ENCODE measurements around the gene GSE1. TPM values are rescaled to one million over a fixed set of nuclear protein-coding genes. Genes with fewer than 3 reads are reported as not detected.

GSE1 gene
- total and polyA plus RNA-seq, 5 experiments from 2014 or later: 1.5 to 56.2 (median 2.9) TPM

DNA sequence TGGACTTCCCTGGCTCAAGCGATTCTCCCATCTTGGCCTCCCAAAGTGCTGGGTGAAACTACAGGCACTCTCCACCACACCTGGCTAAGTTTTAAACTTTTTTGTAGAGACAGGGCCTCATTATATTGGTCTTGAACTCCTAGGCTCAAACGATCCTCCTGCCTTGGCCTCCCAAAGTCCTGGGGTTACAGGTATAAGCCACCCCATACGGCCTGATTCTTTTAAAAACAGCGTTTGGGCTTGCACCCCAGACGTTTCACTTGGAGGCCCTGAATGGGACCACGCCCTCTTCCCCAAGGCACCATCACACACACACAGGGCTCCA is 105.0 kb downstream of the GSE1 start:
- Mint-ChIP-seq H3K27me3 (peaks cover 0 to 9% (median 0%) of the 10 kb centered on the region in 5 donors), H3K36me3 (peaks cover 0 to 2% (median 0%) of the 10 kb centered on the region in 3 donors), H3K4me1 (peaks cover 3 to 23% (median 18%) of the 10 kb centered on the region in 4 donors), H3K4me3 (no peak overlapping the region), H3K27ac (peak overlapping the region in 1 of 10 donors; percentile 28), H3K9me3 (peaks cover 0 to under 1% (median 0%) of the 10 kb centered on the region in 9 donors)
- ATAC-seq (no peak), DNase-seq (no peak)
- POLR2A ChIA-PET: no interaction called here

DNA sequence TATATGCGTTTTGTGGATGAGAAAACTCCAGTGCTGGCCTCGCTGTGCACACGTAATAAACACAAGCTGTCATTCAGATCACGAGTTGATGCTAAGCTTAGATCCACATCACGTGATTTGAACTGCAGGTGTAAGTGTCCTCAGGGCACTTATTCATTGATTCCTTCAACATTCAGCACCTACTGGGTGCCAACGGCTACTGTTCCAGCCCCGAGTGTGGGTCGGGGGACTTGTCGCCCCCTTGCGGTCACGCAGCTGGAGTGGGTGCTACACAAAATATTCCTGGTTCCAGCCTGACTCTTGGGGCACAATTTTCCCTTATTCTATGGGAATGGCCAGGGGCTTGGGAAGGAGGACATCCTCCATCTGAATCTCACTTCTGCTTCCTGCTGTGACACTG is 105.6 kb downstream of the GSE1 start:
- ATAC-seq (no peak), DNase-seq (no peak)
- Mint-ChIP-seq H3K4me1 (peaks cover 3 to 23% (median 18%) of the 10 kb centered on the region in 4 donors), H3K4me3 (no peak overlapping the region), H3K36me3 (peaks cover 0 to 2% (median 0%) of the 10 kb centered on the region in 3 donors), H3K27me3 (peaks cover 0 to 9% (median 0%) of the 10 kb centered on the region in 5 donors), H3K27ac (no peak overlapping the region), H3K9me3 (no peaks in the 10 kb centered on the region)
- POLR2A ChIA-PET: no interaction called here

DNA sequence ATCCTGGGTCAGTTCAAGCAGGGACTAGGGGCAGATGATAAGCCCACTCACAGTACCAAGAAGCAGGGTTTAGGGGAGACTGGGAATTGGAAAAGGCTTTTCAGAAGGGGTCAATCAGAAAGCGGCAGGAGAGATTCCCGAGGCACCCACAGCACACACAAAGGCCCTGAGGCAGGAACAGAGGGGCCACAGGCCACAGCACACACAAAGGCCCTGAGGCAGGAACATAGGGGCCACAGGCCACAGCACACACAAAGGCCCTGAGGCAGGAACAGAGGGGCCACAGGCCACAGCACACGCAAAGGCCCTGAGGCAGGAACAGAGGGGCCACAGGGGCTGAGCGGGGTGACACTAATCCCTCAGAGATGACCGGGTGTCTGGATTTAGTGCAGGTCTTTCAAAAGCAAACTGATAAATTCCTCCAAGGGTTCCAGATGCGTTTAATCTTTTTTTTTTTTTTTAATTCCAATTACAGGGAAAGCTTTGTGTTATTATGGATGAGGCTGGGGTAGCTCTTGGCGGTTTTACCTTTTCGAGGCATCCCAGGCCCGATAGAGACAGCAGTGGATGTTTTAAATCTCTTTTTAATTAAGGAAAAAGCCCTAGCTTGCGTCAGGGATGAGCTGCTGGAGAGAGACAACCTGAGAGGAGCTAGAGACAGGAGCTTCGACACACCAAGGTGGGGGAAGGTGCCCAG is 106.6 kb downstream of the GSE1 start:
- Mint-ChIP-seq H3K27ac (no peak overlapping the region), H3K4me1 (peaks cover 3 to 23% (median 18%) of the 10 kb centered on the region in 4 donors)

DNA sequence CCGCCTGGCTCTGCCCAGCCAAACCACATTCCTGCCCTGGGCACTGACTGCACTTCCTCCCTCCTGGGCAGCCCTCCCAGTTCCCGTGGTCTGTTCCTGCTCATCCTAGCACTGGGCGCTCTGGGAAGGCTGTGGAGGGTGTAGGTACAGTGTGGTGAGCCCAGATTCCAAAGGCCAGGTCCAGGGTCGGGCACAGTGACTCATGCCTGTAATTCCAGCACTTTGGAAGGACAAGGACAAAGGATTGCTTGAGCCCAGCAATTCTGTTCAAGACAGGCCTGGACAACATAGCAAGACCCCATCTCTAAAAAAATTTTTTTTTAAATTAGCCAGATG is 107.1 kb downstream of the GSE1 start:
- peaks cover 3 to 21% (median 16%) of the 10 kb centered on the region in 4 donors for H3K4me1 Mint-ChIP-seq
- ATAC-seq (no peak), DNase-seq (no peak)
- H3K27me3 Mint-ChIP-seq: peaks cover 0 to 9% (median 0%) of the 10 kb centered on the region in 5 donors
- H3K9me3 Mint-ChIP-seq: no peaks in the 10 kb centered on the region
- no peak overlapping the region for H3K27ac Mint-ChIP-seq
- POLR2A ChIA-PET: interaction anchor here (0.7 to 1.1 kb wide), 2 partner anchors 15 to 25 kb away, joined by 3 to 4 read pairs; no protein-coding TSS in a partner anchor
- no peak overlapping the region for H3K4me3 Mint-ChIP-seq
- peaks cover 0 to 3% (median 3%) of the 10 kb centered on the region in 3 donors for H3K36me3 Mint-ChIP-seq

More for the DNA sequence above, 106.6 kb downstream of the GSE1 start:
- peaks cover 0 to 3% (median 3%) of the 10 kb centered on the region in 3 donors for H3K36me3 Mint-ChIP-seq
- H3K4me3 Mint-ChIP-seq: no peak overlapping the region
- no peaks in the 10 kb centered on the region for H3K9me3 Mint-ChIP-seq
- H3K27me3 Mint-ChIP-seq: peaks cover 0 to 9% (median 0%) of the 10 kb centered on the region in 5 donors
- no peak for ATAC-seq
- no peak for DNase-seq
- POLR2A ChIA-PET: interaction anchor here (0.7 to 1.1 kb wide), 2 partner anchors 15 to 25 kb away, joined by 3 to 4 read pairs; no protein-coding TSS in a partner anchor

DNA sequence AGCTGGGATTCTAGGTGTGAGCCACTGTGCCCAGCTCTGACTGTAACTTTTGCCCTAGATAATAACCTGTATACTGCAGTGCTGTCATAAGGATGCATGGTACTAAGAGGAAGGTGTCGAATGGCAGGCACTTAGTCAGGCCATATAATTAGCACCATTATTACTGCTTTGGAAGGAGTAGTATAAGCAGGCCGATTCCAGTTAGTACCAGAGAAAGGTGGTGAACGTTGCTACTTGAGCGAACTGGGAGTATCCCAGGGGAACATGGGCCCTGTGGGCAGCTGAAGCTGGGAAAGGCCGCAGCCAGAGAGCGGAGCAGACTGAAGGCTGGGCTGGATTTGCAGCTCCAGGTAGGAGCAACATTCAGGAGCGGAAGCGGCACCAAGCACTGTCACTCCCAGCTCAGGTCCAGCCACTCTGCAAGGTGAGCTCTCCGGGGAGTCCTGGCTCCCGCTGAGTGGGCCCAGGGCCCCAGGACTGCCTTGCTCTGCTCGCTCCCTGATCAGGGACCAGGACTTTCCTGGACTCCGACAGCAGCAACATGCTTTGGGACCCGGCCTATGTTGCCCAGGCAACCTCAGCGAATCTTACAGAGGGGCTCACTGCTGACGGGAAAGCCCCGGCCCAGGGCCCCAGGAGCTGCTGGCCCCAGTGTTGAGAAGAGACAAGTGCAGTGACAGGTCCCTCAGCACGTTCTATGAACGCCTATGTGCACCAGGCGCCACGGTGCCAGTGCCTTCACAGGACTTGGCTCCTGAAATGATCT is 109.2 kb downstream of the GSE1 start:
- Mint-ChIP-seq H3K9me3 (no peaks in the 10 kb centered on the region), H3K4me1 (peaks cover 4 to 13% (median 8%) of the 10 kb centered on the region in 4 donors), H3K4me3 (no peak overlapping the region), H3K27ac (no peak overlapping the region), H3K36me3 (peaks cover 0 to 20% (median 10%) of the 10 kb centered on the region in 3 donors), H3K27me3 (peaks cover 0 to 5% (median 0%) of the 10 kb centered on the region in 5 donors)
- POLR2A ChIA-PET: interaction anchor here (0.7 kb wide), 1 partner anchor 16 kb away, joined by 10 read pairs; no protein-coding TSS in a partner anchor
- DNase-seq (no peak), ATAC-seq (no peak)

DNA sequence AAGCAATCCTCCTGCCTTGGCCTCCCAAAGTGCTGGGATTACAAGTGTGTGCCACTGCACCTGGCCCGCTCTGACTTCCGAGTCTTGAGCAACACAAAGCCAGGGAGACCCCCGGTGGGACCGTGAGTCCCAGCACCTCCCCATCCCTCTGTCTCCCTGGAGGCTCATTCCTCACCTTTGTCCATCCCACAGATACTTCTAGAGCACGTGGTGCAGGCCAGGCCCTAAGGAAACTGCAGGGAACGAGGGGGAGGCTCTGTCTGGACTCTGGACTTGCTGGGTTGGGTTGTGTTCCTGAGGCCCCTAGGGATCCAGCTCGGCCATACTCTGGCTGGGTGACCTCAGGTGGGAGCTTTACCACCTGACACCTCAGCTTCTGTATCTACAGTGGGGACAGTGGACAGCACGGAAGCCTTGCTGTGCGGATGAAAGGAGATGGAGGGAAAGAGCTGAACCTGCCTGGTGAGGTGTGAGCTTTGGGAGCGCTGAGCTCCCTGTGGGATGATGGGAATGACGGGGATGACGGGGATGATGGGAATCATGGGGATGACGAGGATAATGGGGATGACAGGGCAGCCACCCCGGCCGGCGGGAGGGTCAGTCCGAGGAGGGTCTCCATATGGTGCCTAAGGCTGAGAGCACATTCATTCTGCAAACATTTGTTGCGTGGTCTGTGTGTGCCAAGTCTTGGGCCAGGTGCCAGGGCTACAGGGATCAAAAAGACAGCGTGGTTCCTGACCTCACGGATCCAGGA is 111.2 kb downstream of the GSE1 start:
- DNase-seq: no peak
- POLR2A ChIA-PET: interaction anchor here (0.6 kb wide), 1 partner anchor 50 kb away, joined by 4 read pairs; no protein-coding TSS in a partner anchor
- no peak for ATAC-seq
- Mint-ChIP-seq H3K9me3 (no peaks in the 10 kb centered on the region), H3K36me3 (peaks cover 0 to 24% (median 10%) of the 10 kb centered on the region in 3 donors), H3K27me3 (no peaks in the 10 kb centered on the region), H3K4me1 (peaks cover 0 to 12% (median 6%) of the 10 kb centered on the region in 4 donors), H3K4me3 (no peak overlapping the region), H3K27ac (peak overlapping the region in 2 of 10 donors; percentile 20 to 59)

DNA sequence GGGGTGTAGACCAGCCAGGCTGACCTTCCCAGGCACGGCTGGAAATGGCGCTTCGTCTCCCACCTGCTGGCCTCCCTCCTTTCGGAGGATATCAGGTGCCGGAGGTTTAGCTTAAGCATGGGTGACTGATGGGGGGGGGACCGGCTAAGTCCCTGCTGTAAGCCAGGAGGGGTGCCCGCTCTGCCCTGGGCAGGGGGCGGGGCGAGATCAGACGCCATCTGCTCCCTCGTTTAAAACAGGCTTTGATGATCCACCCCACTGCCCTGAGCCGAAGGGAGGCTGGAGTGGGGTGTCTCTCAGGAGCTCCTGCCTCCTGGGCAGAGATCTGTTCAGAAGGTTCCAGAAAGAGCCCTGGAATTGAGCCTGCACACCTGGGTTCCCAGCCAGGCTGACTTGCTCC is 111.8 kb downstream of the GSE1 start:
- no peak for DNase-seq
- H3K36me3 Mint-ChIP-seq: peaks cover 0 to 24% (median 10%) of the 10 kb centered on the region in 3 donors
- ATAC-seq: no peak
- H3K9me3 Mint-ChIP-seq: no peaks in the 10 kb centered on the region
- POLR2A ChIA-PET: interaction anchor here (1.8 kb wide), 1 partner anchor 10 kb away, joined by 5 read pairs; no protein-coding TSS in a partner anchor
- H3K27ac Mint-ChIP-seq: no peak overlapping the region
- H3K4me3 Mint-ChIP-seq: no peak overlapping the region
- no peaks in the 10 kb centered on the region for H3K27me3 Mint-ChIP-seq
- peaks cover 4 to 18% (median 10%) of the 10 kb centered on the region in 4 donors for H3K4me1 Mint-ChIP-seq

Other genes with a start within 250 kb of the GSE1 start
- gene GINS2, start 75.6 kb downstream of the GSE1 start, total RNA-seq: under 1 TPM; 0.47 to 0.74 TPM
- gene GINS2, start 75.6 kb downstream of the GSE1 start, polyA plus RNA-seq: 1 to 10 TPM in 1 of 3 donors, under 1 TPM in 2; 0.08 to 1.0 (median 0.82) TPM
- 10 to 100 TPM; 38.0 to 42.3 TPM for gene C16orf74, start 137.8 kb downstream of the GSE1 start, total RNA-seq
- gene C16orf74, start 137.8 kb downstream of the GSE1 start, polyA plus RNA-seq: 10 to 100 TPM; 16.0 to 19.1 (median 17.2) TPM
- 10 to 100 TPM; 36.9 to 38.7 TPM for gene EMC8, start 186.2 kb downstream of the GSE1 start, total RNA-seq
- 10 to 100 TPM; 21.6 to 28.6 (median 27.2) TPM for gene EMC8, start 186.2 kb downstream of the GSE1 start, polyA plus RNA-seq
- gene COX4I1, start 186.4 kb downstream of the GSE1 start, total RNA-seq: 100 to 1,000 TPM; 750 to 766 TPM
- gene COX4I1, start 186.4 kb downstream of the GSE1 start, polyA plus RNA-seq: 1,000 to 10,000 TPM; 1,212 to 1,344 (median 1,331) TPM

Measured in naive thymus-derived CD8-positive, alpha-beta T cell (primary cell).